ENCODE data around the gene ZEB2.

ZEB2 gene

GRCh38 chr2:144553379-144553778 lies 33.5 kb upstream of the ZEB2 start:
- TF ChIP-seq, protein P1, sequence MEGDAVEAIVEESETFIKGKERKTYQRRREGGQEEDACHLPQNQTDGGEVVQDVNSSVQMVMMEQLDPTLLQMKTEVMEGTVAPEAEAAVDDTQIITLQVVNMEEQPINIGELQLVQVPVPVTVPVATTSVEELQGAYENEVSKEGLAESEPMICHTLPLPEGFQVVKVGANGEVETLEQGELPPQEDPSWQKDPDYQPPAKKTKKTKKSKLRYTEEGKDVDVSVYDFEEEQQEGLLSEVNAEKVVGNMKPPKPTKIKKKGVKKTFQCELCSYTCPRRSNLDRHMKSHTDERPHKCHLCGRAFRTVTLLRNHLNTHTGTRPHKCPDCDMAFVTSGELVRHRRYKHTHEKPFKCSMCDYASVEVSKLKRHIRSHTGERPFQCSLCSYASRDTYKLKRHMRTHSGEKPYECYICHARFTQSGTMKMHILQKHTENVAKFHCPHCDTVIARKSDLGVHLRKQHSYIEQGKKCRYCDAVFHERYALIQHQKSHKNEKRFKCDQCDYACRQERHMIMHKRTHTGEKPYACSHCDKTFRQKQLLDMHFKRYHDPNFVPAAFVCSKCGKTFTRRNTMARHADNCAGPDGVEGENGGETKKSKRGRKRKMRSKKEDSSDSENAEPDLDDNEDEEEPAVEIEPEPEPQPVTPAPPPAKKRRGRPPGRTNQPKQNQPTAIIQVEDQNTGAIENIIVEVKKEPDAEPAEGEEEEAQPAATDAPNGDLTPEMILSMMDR (IDR thresholded peaks at IDR 0.05) = no peak

GRCh38 chr2:144552821-144553220 lies 32.9 kb upstream of the ZEB2 start:
- TF ChIP-seq, protein P1 (IDR thresholded peaks at IDR 0.05) = no peak

- TF ChIP-seq, protein P1 (IDR thresholded peaks at IDR 0.05) = no peak
These were observed 31.0 kb upstream of the ZEB2 start for GRCh38 chr2:144550911-144551310.

GRCh38 chr2:144550084-144550483 lies 30.2 kb upstream of the ZEB2 start:
- TF ChIP-seq, protein P1 (IDR thresholded peaks at IDR 0.05) = no peak

DNA sequence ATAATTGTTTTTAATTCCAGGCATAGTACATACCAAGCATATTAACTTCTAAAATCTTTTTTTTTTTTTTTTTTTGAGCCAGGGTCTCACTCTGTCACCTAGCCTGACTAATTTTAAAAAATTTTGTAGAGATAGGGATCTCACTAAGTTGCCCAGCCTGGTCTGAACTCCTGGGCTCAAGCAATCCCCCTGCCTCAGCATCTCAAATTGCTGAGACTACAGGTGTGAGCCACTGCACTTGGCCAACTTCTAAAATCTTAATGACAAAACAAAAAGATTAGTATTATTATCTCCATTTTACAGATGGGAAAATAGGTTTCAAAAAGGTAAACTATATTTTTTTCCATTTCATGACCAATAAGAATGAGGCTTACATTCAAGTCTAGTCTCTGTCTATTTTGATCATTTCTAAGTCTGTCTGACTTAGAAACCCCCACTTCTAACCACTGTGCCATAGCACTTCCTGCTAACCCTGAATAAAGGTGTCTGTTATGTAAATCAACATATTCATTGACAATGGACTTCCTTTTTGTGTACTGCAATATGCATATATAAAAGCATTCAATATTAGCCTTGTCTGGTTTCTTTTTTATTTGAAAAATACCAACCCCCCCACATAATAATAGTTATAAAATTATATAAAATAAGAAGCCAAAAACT lies 28.7 kb upstream of the ZEB2 start:
- TF ChIP-seq, protein P1 (IDR thresholded peaks at IDR 0.05) = no peak

DNA sequence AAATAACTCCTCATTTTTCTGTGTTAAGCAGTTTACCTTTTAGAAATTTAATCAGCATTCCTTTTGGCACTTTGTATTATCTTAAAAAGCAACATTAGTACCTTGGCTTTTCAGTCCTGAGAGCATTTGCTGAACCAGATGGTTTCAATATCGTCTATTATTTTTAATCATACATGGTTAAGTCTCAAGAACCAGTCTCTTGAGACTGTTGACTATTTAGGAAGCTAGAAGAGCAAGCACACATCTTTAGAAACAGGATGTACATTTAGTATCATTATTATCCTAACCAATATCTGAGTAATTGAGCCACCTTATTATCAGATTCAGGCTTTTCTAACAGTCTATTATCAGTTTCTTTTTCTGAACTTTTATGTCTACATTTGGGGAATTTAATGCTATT lies 28.2 kb upstream of the ZEB2 start:
- TF ChIP-seq, protein P1 (IDR thresholded peaks at IDR 0.05) = no peak

- TF ChIP-seq, protein P1 (IDR thresholded peaks at IDR 0.05) = no peak
These were observed 27.6 kb upstream of the ZEB2 start for GRCh38 chr2:144547494-144547893.

- TF ChIP-seq, protein P1 (IDR thresholded peaks at IDR 0.05) = no peak
These were observed 27.0 kb upstream of the ZEB2 start for GRCh38 chr2:144546933-144547332.

All from LNCAP (cell line).